Endothelial cell of umbilical vein (primary cell): ENCODE measurements around the gene DYNC2H1. TPM values are rescaled to one million over a fixed set of nuclear protein-coding genes. Genes with fewer than 3 reads are reported as not detected.
A peak's percentile ranks its signal among the peaks of the same experiment; 100 is the strongest.

ENCODE experiments used
- BruUV-seq: library from RNA; stranded (reverse); fragments of 400-500 nt; replicated peaks from 2 replicates; lab custom pipeline; 2021; lab: Mats Ljungman, UMichigan
- CTCF ChIA-PET: fragments of 300-600, 350-600 bp; sonication (Branson Sonifier 250); formaldehyde crosslinking; loops from one replicate; lab custom pipeline; 2021; ENCODE audit warnings: antibody characterized with exemption, inconsistent platforms; lab: Charles Lee
- POLR2A ChIA-PET: fragments of 300-600, 350-600 bp; sonication (Branson Sonifier 250); formaldehyde crosslinking; loops from one replicate; lab custom pipeline; 2021; ENCODE audit warnings: antibody characterized with exemption, inconsistent platforms; lab: Charles Lee
- DNase-seq: peaks from one replicate; pipeline ENCODE4 v3.0.0-alpha.2; 2011; ENCODE audit warnings: low read depth, low spot score
- FAIRE-seq: peaks from 2 replicates; lab custom pipeline; 2011; peaks lifted over from hg19 to GRCh38; lab: Jason Lieb, UNC
- H2AFZ ChIP-seq: 2 replicates; pipeline ENCODE4 v1.6.0; 2012; ENCODE audit warnings: low read depth, low read length, control low read depth, inconsistent platforms
- H3K27ac ChIP-seq: 2 replicates; pipeline ENCODE4 v1.5.1; 2011; ENCODE audit warnings: low read depth, mild to moderate bottlenecking, control low read depth, low read length, moderate library complexity; ENCODE audit not compliant: insufficient read depth
- H3K27me3 ChIP-seq, 2 experiments: 2 replicates each; pipeline versions ENCODE4 v1.6.0 to v1.6.1; 2011; ENCODE audit warnings: low read length in 2 of 2, mixed read lengths in 1 of 2; ENCODE audit not compliant: control insufficient read depth in 2 of 2, insufficient read depth in 2 of 2
- H3K36me3 ChIP-seq, 2 experiments: 2 replicates in 1 of 2; 3 replicates in 1 of 2; pipeline ENCODE4 v1.5.1; 2011; ENCODE audit warnings: low read length in 2 of 2, mild to moderate bottlenecking in 1 of 2, moderate library complexity in 1 of 2; ENCODE audit not compliant: control insufficient read depth in 2 of 2, insufficient read depth in 2 of 2; ENCODE audit errors: extremely low read depth in 1 of 2
- H3K4me1 ChIP-seq: 3 replicates; pipeline ENCODE4 v1.5.1; 2011; ENCODE audit warnings: mild to moderate bottlenecking, low read length; ENCODE audit not compliant: control insufficient read depth, insufficient read depth; ENCODE audit errors: extremely low read depth
- H3K4me2 ChIP-seq: 2 replicates; pipeline ENCODE4 v1.6.1; 2011; ENCODE audit warnings: low read length, control low read depth, mixed read lengths; ENCODE audit not compliant: insufficient read depth
- H3K4me3 ChIP-seq, 3 experiments: fragments of 200-600 bp in 1 of 3; sonication (generic), shearing (Covaris generic) in 1 of 3; replicated peaks in 1 of 3; 2 replicates each; pipeline ENCODE4 v1.5.1; 2011 to 2016; ENCODE audit warnings: control low read depth in 3 of 3, low read length in 3 of 3, mild to moderate bottlenecking in 2 of 3, inconsistent platforms in 1 of 3, low read depth in 1 of 3, moderate library complexity in 1 of 3; ENCODE audit not compliant: insufficient read depth in 1 of 3
- H3K79me2 ChIP-seq: 2 replicates; pipeline ENCODE4 v1.6.0; 2012; ENCODE audit warnings: low read length, inconsistent platforms; ENCODE audit not compliant: control insufficient read depth, insufficient read depth
- H3K9ac ChIP-seq: replicated peaks from 2 replicates; pipeline ENCODE3; 2011; ENCODE audit warnings: low read length, control low read depth; ENCODE audit not compliant: insufficient read depth; ENCODE audit errors: extremely low read depth
- H3K9me1 ChIP-seq: replicated peaks from 3 replicates; pipeline ENCODE4 v1.6.0; 2011; ENCODE audit warnings: mild to moderate bottlenecking, low read length; ENCODE audit not compliant: control insufficient read depth, insufficient read depth; ENCODE audit errors: extremely low read depth
- H3K9me3 ChIP-seq: replicated peaks from 2 replicates; pipeline ENCODE4 v1.5.1; 2012; ENCODE audit warnings: low read length, inconsistent platforms; ENCODE audit not compliant: control insufficient read depth, insufficient read depth
- H4K20me1 ChIP-seq: replicated peaks from 2 replicates; pipeline ENCODE3; 2011; ENCODE audit warnings: mild to moderate bottlenecking, low read length; ENCODE audit not compliant: control insufficient read depth, insufficient read depth; ENCODE audit errors: extremely low read depth
- EZH2 ChIP-seq: IDR thresholded peaks from 2 replicates; pipeline ENCODE4 v1.6.1; 2012; ENCODE audit warnings: borderline replicate concordance, low read depth, mild to moderate bottlenecking, moderate library complexity, low read length, inconsistent platforms; ENCODE audit not compliant: severe bottlenecking
- FOS ChIP-seq: IDR thresholded peaks from 2 replicates; pipeline ENCODE4 v1.6.1; 2011; ENCODE audit warnings: mild to moderate bottlenecking, low read length, moderate library complexity, borderline replicate concordance; ENCODE audit not compliant: insufficient read depth
- GATA2 ChIP-seq: IDR thresholded peaks from 2 replicates; pipeline ENCODE4 v1.7.0; 2011; ENCODE audit warnings: low read depth, mild to moderate bottlenecking, moderate library complexity, mixed read lengths, low read length; ENCODE audit not compliant: insufficient read length, insufficient read depth
- JUN ChIP-seq: IDR thresholded peaks from 2 replicates; pipeline ENCODE4 v1.6.1; 2011; ENCODE audit warnings: borderline replicate concordance, low read depth; ENCODE audit not compliant: insufficient read length, insufficient read depth
- MYC ChIP-seq: IDR thresholded peaks from one replicate; pipeline ENCODE4 v1.6.1; 2011; ENCODE audit warnings: mild to moderate bottlenecking, low read depth, low read length
- POLR2A ChIP-seq: IDR thresholded peaks from 2 replicates; pipeline ENCODE4 v1.6.1; 2012; ENCODE audit warnings: low read depth, mild to moderate bottlenecking, control low read depth, low read length
- POLR2AphosphoS5 ChIP-seq: IDR thresholded peaks from 2 replicates; pipeline ENCODE4 v1.6.1; 2012; ENCODE audit warnings: low read depth, mild to moderate bottlenecking, control low read depth, low read length, moderate library complexity; ENCODE audit not compliant: insufficient read depth
- dilution Hi-C: fragments of 300-500 bp; cut with MboI; formaldehyde crosslinking; loops from one replicate; pipeline ENCODE4 v1.15.0; 2019; ENCODE audit warnings: low sequenced_read_pairs; ENCODE audit not compliant: extremely low pct_ligation_motif_present
- intact Hi-C: fragments of 100-400 bp; cut with micrococcal nuclease; formaldehyde crosslinking; loops from one replicate; pipeline ENCODE4 v1.10.0; 2022
- polyA plus RNA-seq, 4 experiments: library from polyadenylated mRNA; depleted of rRNA in 3 of 4; stranded (reverse) in 3 of 4; unstranded in 1 of 4; fragments of >200 nt; gene quantifications; 2 replicates each; pipeline versions ENCODE4 v1.2.1 to v1.2.3, GENCODE V29; 2011 to 2012; ENCODE audit warnings: missing spikeins in 1 of 4
- total RNA-seq: library from RNA; stranded (reverse); gene quantifications from 2 replicates; pipeline ENCODE4 v1.2.3, GENCODE V29; 2021
- TF ChIP-seq, protein P1 (sequence below), 2 donors: IDR thresholded peaks; 1 replicate in 1 of 2; 2 replicates in 1 of 2; pipeline ENCODE4 v1.5.1; 2011; ENCODE audit warnings: low read length in 2 of 2, mild to moderate bottlenecking in 2 of 2, moderate library complexity in 2 of 2, control low read depth in 1 of 2, inconsistent platforms in 1 of 2, low read depth in 1 of 2; ENCODE audit not compliant: insufficient read depth in 1 of 2; ENCODE audit errors: extremely low read depth in 1 of 2
- TF ChIP-seq, protein P2 (sequence below): IDR thresholded peaks from 2 replicates; pipeline ENCODE4 v1.6.1; 2011; ENCODE audit not compliant: insufficient read depth, insufficient read length

The DYNC2H1 gene
- total and polyA plus RNA-seq, 2 donors (not counting 3 experiments of a cell fraction or from before 2014, with no cell fraction given): 1.9 to 4.2 TPM

DNA sequence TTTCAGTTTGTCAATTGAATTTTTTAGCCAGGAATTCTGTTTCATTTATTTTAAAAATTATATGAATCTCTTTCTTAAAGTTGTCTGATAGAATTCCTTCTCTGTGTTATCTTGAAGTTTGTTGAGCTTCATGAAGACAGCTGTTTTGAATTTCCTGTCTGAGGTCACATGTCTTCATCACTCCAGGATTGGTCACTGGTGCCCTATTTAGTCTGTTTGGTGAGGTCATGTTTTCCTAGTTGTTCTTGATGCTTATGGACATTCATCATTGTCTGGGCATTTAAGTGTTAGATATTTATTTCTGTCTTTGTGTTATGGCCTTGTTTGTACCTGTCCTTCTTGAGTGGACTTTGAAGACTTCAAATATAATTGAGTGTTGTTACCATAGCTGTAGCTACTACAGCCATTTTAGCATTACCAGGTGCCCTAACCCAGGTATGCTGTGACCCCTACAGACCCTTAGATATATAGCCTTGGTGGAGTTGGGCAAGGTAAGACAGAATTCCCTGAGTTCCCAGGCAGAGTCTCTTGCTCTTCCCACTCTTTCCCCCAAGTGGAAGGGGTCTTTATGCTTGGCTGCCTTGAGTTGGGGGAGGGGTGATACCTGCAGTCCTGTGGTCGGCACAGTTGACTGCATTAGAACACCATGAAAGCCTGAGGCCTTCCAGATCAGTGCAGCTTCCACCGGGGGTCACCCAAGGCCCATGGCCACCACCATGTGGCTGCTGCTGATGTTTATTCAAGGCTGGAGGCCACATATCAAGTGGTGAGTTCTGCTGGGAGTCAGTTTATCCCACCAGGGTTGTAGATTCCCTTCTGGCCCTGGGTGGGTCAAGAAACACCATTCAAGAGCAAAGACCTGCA, 229.6 kb downstream of the DYNC2H1 start:
- Histone ChIP-seq H3K9me3 (no peaks in the 10 kb centered on the region), H3K27me3 (no peaks in the 10 kb centered on the region), H3K9ac (no peak overlapping the region), H3K9me1 (no peaks in the 10 kb centered on the region), H4K20me1 (no peaks in the 10 kb centered on the region), H3K4me3 (no peak overlapping the region), H3K4me1 (peaks cover 2% of the 10 kb centered on the region), H2AFZ (no peak overlapping the region), H3K4me2 (no peak overlapping the region), H3K36me3 (no peaks in the 10 kb centered on the region), H3K79me2 (no peaks in the 10 kb centered on the region), H3K27ac (no peak overlapping the region)
- TF ChIP-seq POLR2A (no peak), FOS (no peak), JUN (no peak), EZH2 (no peak), GATA2 (no peak), POLR2AphosphoS5 (no peak), MYC (no peak)
- TF ChIP-seq, protein P1, sequence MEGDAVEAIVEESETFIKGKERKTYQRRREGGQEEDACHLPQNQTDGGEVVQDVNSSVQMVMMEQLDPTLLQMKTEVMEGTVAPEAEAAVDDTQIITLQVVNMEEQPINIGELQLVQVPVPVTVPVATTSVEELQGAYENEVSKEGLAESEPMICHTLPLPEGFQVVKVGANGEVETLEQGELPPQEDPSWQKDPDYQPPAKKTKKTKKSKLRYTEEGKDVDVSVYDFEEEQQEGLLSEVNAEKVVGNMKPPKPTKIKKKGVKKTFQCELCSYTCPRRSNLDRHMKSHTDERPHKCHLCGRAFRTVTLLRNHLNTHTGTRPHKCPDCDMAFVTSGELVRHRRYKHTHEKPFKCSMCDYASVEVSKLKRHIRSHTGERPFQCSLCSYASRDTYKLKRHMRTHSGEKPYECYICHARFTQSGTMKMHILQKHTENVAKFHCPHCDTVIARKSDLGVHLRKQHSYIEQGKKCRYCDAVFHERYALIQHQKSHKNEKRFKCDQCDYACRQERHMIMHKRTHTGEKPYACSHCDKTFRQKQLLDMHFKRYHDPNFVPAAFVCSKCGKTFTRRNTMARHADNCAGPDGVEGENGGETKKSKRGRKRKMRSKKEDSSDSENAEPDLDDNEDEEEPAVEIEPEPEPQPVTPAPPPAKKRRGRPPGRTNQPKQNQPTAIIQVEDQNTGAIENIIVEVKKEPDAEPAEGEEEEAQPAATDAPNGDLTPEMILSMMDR (IDR thresholded peaks at IDR 0.05; ENCODE audit: extremely low read depth in 1 of 2, insufficient read depth in 1 of 2, low read depth in 1 of 2, low read length in 2 of 2): peak; percentile 30 to 41
- TF ChIP-seq, protein P2, sequence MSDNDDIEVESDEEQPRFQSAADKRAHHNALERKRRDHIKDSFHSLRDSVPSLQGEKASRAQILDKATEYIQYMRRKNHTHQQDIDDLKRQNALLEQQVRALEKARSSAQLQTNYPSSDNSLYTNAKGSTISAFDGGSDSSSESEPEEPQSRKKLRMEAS: no peak
- intact Hi-C loops (loop anchor here (5.0 kb wide), 1 partner anchor 93 kb away; no protein-coding TSS in a partner anchor), dilution Hi-C loops (no loop called here)
- DNase-seq (peak; percentile 28), FAIRE-seq (no peak)
- CTCF ChIA-PET: interaction anchor here (1.1 to 1.2 kb wide), 2 partner anchors 344 kb away, joined by 3 to 5 read pairs; no protein-coding TSS in a partner anchor
- POLR2A ChIA-PET: no interaction called here
- BruUV-seq: no TSS peak
